Adrenal gland (tissue), 12 donors: ENCODE measurements around the gene RGS7. TPM values are rescaled to one million over a fixed set of nuclear protein-coding genes. Genes with fewer than 3 reads are reported as not detected.

ENCODE experiments used
- DNase-seq, 7 donors: peaks; one replicate each; pipeline ENCODE4 v3.0.0-alpha.2; 2019 to 2020
- H3K27ac ChIP-seq, 5 donors: fragments of 200-600 bp; sonication (generic) in 4 of 5; 1 replicate in 3 of 5; 2 replicates in 2 of 5; pipeline versions ENCODE4 v1.5.1 to v1.8.0; 2016 to 2020; ENCODE audit warnings: mild to moderate bottlenecking in 1 of 5
- H3K27me3 ChIP-seq: fragments of 200-600 bp; 2 replicates; pipeline ENCODE4 v1.8.0; 2021
- H3K36me3 ChIP-seq, 2 donors: fragments of 200-600 bp; replicated peaks in 1 of 2; 1 replicate in 1 of 2; 2 replicates in 1 of 2; pipeline versions ENCODE4 v1.5.1 to v1.8.0; 2018 to 2022
- H3K4me1 ChIP-seq, 2 donors: fragments of 200-600 bp; replicated peaks in 1 of 2; 1 replicate in 1 of 2; 2 replicates in 1 of 2; pipeline versions ENCODE4 v1.5.1 to v1.8.0; 2018 to 2021
- H3K4me3 ChIP-seq, 4 donors: fragments of 200-600 bp; sonication (generic) in 3 of 4; one replicate each; pipeline ENCODE4 v1.5.1; 2016 to 2018
- H3K9me3 ChIP-seq, 3 donors: fragments of 200-600 bp; sonication (generic) in 1 of 3; replicated peaks in 1 of 3; 1 replicate in 2 of 3; 2 replicates in 1 of 3; pipeline versions ENCODE4 v1.5.1 to v1.8.0; 2016 to 2021
- CTCF ChIP-seq, 6 experiments: fragments of 450-650 bp in 4 of 6; fragments of 200-600 bp in 2 of 6; sonication (generic) in 1 of 6; IDR thresholded peaks; 1 replicate in 5 of 6; 2 replicates in 1 of 6; pipeline versions ENCODE4 v1.5.1 to v1.8.0; 2016 to 2021; ENCODE audit warnings: antibody characterized with exemption in 6 of 6, mild to moderate bottlenecking in 2 of 6, moderate library complexity in 1 of 6
- POLR2A ChIP-seq, 2 donors: fragments of 450-650 bp; IDR thresholded peaks; one replicate each; pipeline ENCODE4 v1.6.1; 2017; ENCODE audit warnings: antibody characterized with exemption in 2 of 2, mild to moderate bottlenecking in 2 of 2, moderate library complexity in 1 of 2
- WGBS, 4 donors: extraction: QIAGEN DNeasy Blood & Tissue Kit in 2 of 4; methylation state at CpG; one replicate each; pipeline versions ENCODE4 v1.1.5 to v1.1.7; 2013 to 2017; 5-methylcytosine and 5-hydroxymethylcytosine counted together
- intact Hi-C, 2 donors: fragments of 100-400 bp; cut with DNase I; formaldehyde crosslinking; loops; one replicate each; pipeline versions ENCODE4 v1.14.1 to v1.15.0; 2022 to 2023
- polyA plus RNA-seq, 3 donors: library from polyadenylated mRNA; stranded (reverse); fragments of 200-250 nt in 2 of 3; fragments of 350-450 nt in 1 of 3; fragmentation: Illumina TruSeq in 1 of 3; extraction: RNeasy Lipid Tissue Mini Kit (QIAGEN cat#74804) in 1 of 3; gene quantifications; one replicate each; pipeline ENCODE4 v1.2.3, GENCODE V29; 2013 to 2014
- total RNA-seq, 9 donors: library from RNA; depleted of rRNA in 4 of 9; stranded (reverse); fragments of >200 nt in 4 of 9; fragments of 120-200 nt in 1 of 9; fragmentation: NEBNext Ultra II Directional in 1 of 9; extraction: Animal tissue kit (Norgen Biotek cat#: 25700) in 1 of 9; gene quantifications; one replicate each; pipeline versions ENCODE4 v1.1.0 to v1.2.4, GENCODE V29; 2013 to 2023
- donor health status: healthy with polysubstance abuse.
- donor health status: Bipolar disorder and iron deficiency.
- donor health status: DM: yes; HTN: yes; CAD: no.
- donor health status: DM: no; HTN: no; CAD: no.
- donor health status: DM: no; HTN: no; CAD: no.
- donor health status: DM: yes; HTN: yes; CAD: no.

RGS7 gene
- total and polyA plus RNA-seq, 12 donors = 1.1 to 6.1 (median 3.0) TPM

- H3K27ac ChIP-seq = no peak overlapping the region
- intact Hi-C loops = no loop called here
- no peak overlapping the region for H3K4me3 ChIP-seq
- H3K4me1 ChIP-seq = no peaks in the 10 kb centered on the region
- H3K27me3 ChIP-seq = no peaks in the 10 kb centered on the region
- no peaks in the 10 kb centered on the region for H3K36me3 ChIP-seq
- no peak for TF ChIP-seq CTCF (IDR thresholded peaks at IDR 0.05)
- 92 to 100% (median 95%) methylated on average over 1 of the region's 1 CpG for WGBS, 4 donors
- H3K9me3 ChIP-seq = no peaks in the 10 kb centered on the region
- no peak for DNase-seq
These were observed 479.4 kb downstream of the RGS7 start for GRCh38 chr1:240877605-240878004.

- intact Hi-C loops = no loop called here
These were observed 480.9 kb downstream of the RGS7 start for GRCh38 chr1:240876071-240876470.

GRCh38 chr1:240869071-240869470 lies 487.9 kb downstream of the RGS7 start:
- intact Hi-C loops = no loop called here
- no peaks in the 10 kb centered on the region for H3K36me3 ChIP-seq
- no peak for TF ChIP-seq CTCF (IDR thresholded peaks at IDR 0.05)
- no peak for TF ChIP-seq POLR2A (IDR thresholded peaks at IDR 0.05)
- H3K4me3 ChIP-seq = no peak overlapping the region
- DNase-seq = no peak
- no peaks in the 10 kb centered on the region for H3K4me1 ChIP-seq
- H3K27ac ChIP-seq = no peak overlapping the region
- H3K9me3 ChIP-seq = no peaks in the 10 kb centered on the region
- 93 to 96% (median 94%) methylated on average over 3 of the region's 3 CpGs for WGBS, 4 donors
- H3K27me3 ChIP-seq = no peaks in the 10 kb centered on the region

More at GRCh38 chr1:240876071-240876470, 480.9 kb downstream of the RGS7 start:
- Histone ChIP-seq H3K9me3 (no peaks in the 10 kb centered on the region), H3K4me1 (no peaks in the 10 kb centered on the region), H3K27me3 (no peaks in the 10 kb centered on the region), H3K27ac (no peak overlapping the region), H3K4me3 (no peak overlapping the region), H3K36me3 (no peaks in the 10 kb centered on the region)
- DNase-seq = no peak
- TF ChIP-seq POLR2A (IDR thresholded peaks at IDR 0.05) (no peak), CTCF (IDR thresholded peaks at IDR 0.05) (no peak)
- WGBS, 4 donors = 93 to 100% (median 96%) methylated on average over 4 of the region's 4 CpGs

- Histone ChIP-seq H3K4me3 (no peak overlapping the region), H3K9me3 (no peaks in the 10 kb centered on the region), H3K4me1 (no peaks in the 10 kb centered on the region), H3K36me3 (no peaks in the 10 kb centered on the region), H3K27ac (no peak overlapping the region), H3K27me3 (no peaks in the 10 kb centered on the region)
- no peak for TF ChIP-seq CTCF (IDR thresholded peaks at IDR 0.05)
- TF ChIP-seq POLR2A (IDR thresholded peaks at IDR 0.05) = no peak
- no peak for DNase-seq
- intact Hi-C loops = no loop called here
- WGBS, 4 donors = 53 to 79% (median 75%) methylated on average over 2 of the region's 2 CpGs
These were observed 490.3 kb downstream of the RGS7 start for GRCh38 chr1:240866724-240867123.
